K562 (cell line): ENCODE measurements around the gene GLMN. TPM values are rescaled to one million over a fixed set of nuclear protein-coding genes. Genes with fewer than 3 reads are reported as not detected.

ENCODE experiments used
- ATAC-seq: fragments of 200-7000 bp; cut with Tn5 transposase; 3 replicates; pipeline ENCODE4 v1.9.1; 2020; ENCODE audit warnings: moderate library complexity
- BruUV-seq: library from RNA; stranded (reverse); fragments of 400-500 nt; replicated peaks from 2 replicates; lab custom pipeline; 2021; lab: Mats Ljungman, UMichigan
- CTCF ChIA-PET: fragments of 300-600 bp; formaldehyde crosslinking; extraction: SDS; loops from one replicate; lab custom pipeline; 2021; ENCODE audit warnings: low intra/inter-chr PET ratio; lab: Yijun Ruan, JAX
- POLR2A ChIA-PET: fragments of 300-600, 350-650 bp; sonication (Branson Sonifier 250); formaldehyde crosslinking; extraction: SDS; loops from one replicate; lab custom pipeline; 2021; ENCODE audit warnings: antibody characterized with exemption, inconsistent platforms; lab: Yijun Ruan, JAX
- DNase-seq, 4 experiments: peaks; one replicate each; pipeline versions ENCODE4 v3.0.0 to v3.0.0-alpha.2; 2011 to 2018; ENCODE audit warnings: low spot score in 3 of 4, mixed read lengths in 3 of 4; ENCODE audit errors: extremely low read depth in 1 of 4
- FAIRE-seq: peaks from 2 replicates; lab custom pipeline; 2011; peaks lifted over from hg19 to GRCh38; lab: Jason Lieb, UNC
- H2AFZ ChIP-seq: 2 replicates; pipeline ENCODE4 v1.6.0; 2011; ENCODE audit warnings: low read depth, low read length, control low read depth, inconsistent platforms
- H3K27ac ChIP-seq: fragments of 200-600 bp; 3 replicates; pipeline ENCODE4 v1.8.0; 2011; ENCODE audit warnings: low read depth, mild to moderate bottlenecking, control low read depth, inconsistent platforms, low read length, moderate library complexity, mixed read lengths; ENCODE audit errors: extremely low read depth
- H3K27me3 ChIP-seq, 2 experiments: fragments of 300-600 bp in 1 of 2; 2 replicates in 1 of 2; 3 replicates in 1 of 2; pipeline versions ENCODE4 v1.6.0 to v1.8.0; 2011; ENCODE audit warnings: inconsistent platforms in 2 of 2, low read length in 2 of 2, mild to moderate bottlenecking in 1 of 2, mixed read lengths in 1 of 2, moderate library complexity in 1 of 2; ENCODE audit not compliant: control insufficient read depth in 2 of 2, insufficient read depth in 2 of 2
- H3K36me3 ChIP-seq: fragments of 300-600 bp; 3 replicates; pipeline ENCODE4 v1.8.0; 2011; ENCODE audit warnings: mild to moderate bottlenecking, low read length, inconsistent platforms; ENCODE audit not compliant: control insufficient read depth, insufficient read depth
- H3K4me1 ChIP-seq, 2 experiments: fragments of 200-600 bp in 1 of 2; replicated peaks in 1 of 2; 2 replicates in 1 of 2; 3 replicates in 1 of 2; pipeline versions ENCODE4 v1.5.1 to v1.8.0; 2011; ENCODE audit warnings: inconsistent platforms in 2 of 2, low read length in 2 of 2, mild to moderate bottlenecking in 1 of 2, mixed read lengths in 1 of 2, moderate library complexity in 1 of 2; ENCODE audit not compliant: control insufficient read depth in 2 of 2, insufficient read depth in 2 of 2
- H3K4me2 ChIP-seq: 2 replicates; pipeline ENCODE4 v1.6.1; 2011; ENCODE audit warnings: low read length, control low read depth, inconsistent platforms, mixed read lengths; ENCODE audit not compliant: insufficient read depth
- H3K4me3 ChIP-seq: fragments of 200-600 bp; sonication (generic), shearing (Covaris generic); 2 replicates; pipeline ENCODE4 v1.5.1; 2016; ENCODE audit warnings: control low read depth, inconsistent platforms
- H3K79me2 ChIP-seq: fragments of 200-600 bp; 3 replicates; pipeline ENCODE4 v1.8.0; 2011; ENCODE audit warnings: low read length, inconsistent platforms; ENCODE audit not compliant: control insufficient read depth, insufficient read depth
- H3K9ac ChIP-seq, 2 experiments: 2 replicates each; pipeline versions ENCODE4 v1.6.0 to v1.6.1; 2011; ENCODE audit warnings: low read depth in 2 of 2, low read length in 2 of 2, control low read depth in 1 of 2, inconsistent platforms in 1 of 2, mild to moderate bottlenecking in 1 of 2, mixed read lengths in 1 of 2; ENCODE audit not compliant: insufficient read depth in 1 of 2
- H3K9me1 ChIP-seq: one replicate; pipeline ENCODE4 v1.6.0; 2011; ENCODE audit warnings: inconsistent platforms, mild to moderate bottlenecking, low read length, moderate library complexity; ENCODE audit not compliant: control insufficient read depth, insufficient read depth
- H3K9me3 ChIP-seq: replicated peaks from 2 replicates; pipeline ENCODE4 v1.5.1; 2011; ENCODE audit warnings: low read depth, low read length, inconsistent platforms; ENCODE audit not compliant: control insufficient read depth, insufficient read depth
- H4K20me1 ChIP-seq: replicated peaks from 2 replicates; pipeline ENCODE4 v1.6.1; 2011; ENCODE audit warnings: low read length, inconsistent platforms, mixed read lengths; ENCODE audit not compliant: control insufficient read depth, insufficient read depth
- GABPA ChIP-seq: fragments of 200-800 bp; sonication (Bioruptor generic); conservative IDR thresholded peaks from 2 replicates; pipeline ENCODE4 v1.6.1; 2016; ENCODE audit warnings: low read depth, missing genetic modification characterization, missing compliant biosample characterization
- KLF16 ChIP-seq: IDR thresholded peaks from 2 replicates; pipeline ENCODE4 v1.6.1; 2016; ENCODE audit warnings: antibody characterized with exemption
- NFXL1 ChIP-seq: fragments of 450-650 bp; formaldehyde crosslinking; IDR thresholded peaks from 2 replicates; pipeline ENCODE4 v1.4.0; 2021; ENCODE audit warnings: mild to moderate bottlenecking
- STAG1 ChIP-seq: sonication (generic); formaldehyde crosslinking; IDR thresholded peaks from 2 replicates; pipeline ENCODE4 v1.5.0; 2020; ENCODE audit warnings: missing genetic modification reagents, borderline replicate concordance
- THRAP3 ChIP-seq: fragments of 450-650 bp; IDR thresholded peaks from 2 replicates; pipeline ENCODE4 v1.6.1; 2016; ENCODE audit warnings: mild to moderate bottlenecking, inconsistent platforms, borderline replicate concordance
- ZKSCAN3 ChIP-seq: fragments of 250-450 bp; sonication (Bioruptor Pico); IDR thresholded peaks from 2 replicates; pipeline ENCODE4 v1.4.0; 2020
- ZNF165 ChIP-seq: fragments of 250-450 bp; sonication (Bioruptor Pico); IDR thresholded peaks from 2 replicates; pipeline ENCODE4 v1.4.0; 2020; ENCODE audit warnings: borderline replicate concordance
- ZNF175 ChIP-seq: fragments of 200-800 bp; sonication (Bioruptor generic); IDR thresholded peaks from 2 replicates; pipeline ENCODE4 v1.6.1; 2016; ENCODE audit warnings: low read depth, mild to moderate bottlenecking, missing genetic modification characterization, missing compliant biosample characterization
- ZNF589 ChIP-seq: fragments of 200-800 bp; sonication (Bioruptor generic); IDR thresholded peaks from 2 replicates; pipeline ENCODE4 v1.6.1; 2016; ENCODE audit warnings: low read depth, missing genetic modification characterization, missing compliant biosample characterization
- WGBS: fragments of 100-300 bp; shearing (Covaris generic); methylation state at CpG from one replicate; pipeline ENCODE4 v1.1.6; 2016; ENCODE audit warnings: low coverage, mixed read lengths; ENCODE audit not compliant: insufficient coverage; ENCODE audit errors: missing lambda C conversion rate; 5-methylcytosine and 5-hydroxymethylcytosine counted together
- in situ Hi-C: fragments of 300-500 bp; cut with MboI; formaldehyde crosslinking; loops from 4 replicates; pipeline ENCODE4 v1.15.0; 2018; ENCODE audit warnings: inconsistent platforms, mixed read lengths
- intact Hi-C: fragments of 100-400 bp; cut with micrococcal nuclease; formaldehyde crosslinking; loops from 2 replicates; pipeline ENCODE4 v1.14.2; 2022
- polyA plus RNA-seq, 8 experiments: library from polyadenylated mRNA; depleted of rRNA in 4 of 8; stranded (reverse) in 5 of 8; unstranded in 3 of 8; fragments of >200 nt; fragmentation: Nextera tagmentation in 2 of 8; fragmentation: Illumina TruSeq in 1 of 8; extraction: Ambion mirVana in 2 of 8; extraction: Trizol in 1 of 8; gene quantifications; 2 replicates each; pipeline versions ENCODE4 v1.2.1 to v1.2.3, GENCODE V29; 2011 to 2014; ENCODE audit warnings: inconsistent platforms in 1 of 8, missing spikeins in 1 of 8
- total RNA-seq, 7 experiments: library from RNA; depleted of rRNA in 6 of 7; stranded (reverse); fragments of >200 nt in 6 of 7; fragmentation: Illumina TruSeq in 2 of 7; extraction: Trizol in 2 of 7; gene quantifications; 2 replicates each; pipeline versions ENCODE4 v1.2.1 to v1.2.3, GENCODE V29; 2011 to 2021; ENCODE audit warnings: low replicate concordance in 1 of 7
- TF ChIP-seq, protein P1 (sequence below): sonication (generic); formaldehyde crosslinking; IDR thresholded peaks from 2 replicates; pipeline ENCODE4 v1.8.0; 2022; ENCODE audit warnings: mild to moderate bottlenecking, missing genetic modification reagents
- TF ChIP-seq, protein P2 (sequence below): fragments of 250-450 bp; sonication (Bioruptor Pico); IDR thresholded peaks from 2 replicates; pipeline ENCODE4 v1.4.0; 2020; ENCODE audit warnings: borderline replicate concordance
- TF ChIP-seq, protein P3 (sequence below): fragments of 250-450 bp; sonication (Bioruptor Pico); IDR thresholded peaks from 2 replicates; pipeline ENCODE4 v1.5.0; 2021; ENCODE audit warnings: mild to moderate bottlenecking, moderate library complexity
- TF ChIP-seq, protein P4 (sequence below): fragments of 250-450 bp; sonication (Bioruptor Pico); IDR thresholded peaks from 2 replicates; pipeline ENCODE4 v1.4.0; 2020; ENCODE audit warnings: mild to moderate bottlenecking, moderate library complexity

The GLMN gene
- total and polyA plus RNA-seq, 9 of the 15 experiments (the other 6 are each of a cell fraction or from before 2014, with no cell fraction given) = 13.0 to 24.8 (median 19.0) TPM

DNA sequence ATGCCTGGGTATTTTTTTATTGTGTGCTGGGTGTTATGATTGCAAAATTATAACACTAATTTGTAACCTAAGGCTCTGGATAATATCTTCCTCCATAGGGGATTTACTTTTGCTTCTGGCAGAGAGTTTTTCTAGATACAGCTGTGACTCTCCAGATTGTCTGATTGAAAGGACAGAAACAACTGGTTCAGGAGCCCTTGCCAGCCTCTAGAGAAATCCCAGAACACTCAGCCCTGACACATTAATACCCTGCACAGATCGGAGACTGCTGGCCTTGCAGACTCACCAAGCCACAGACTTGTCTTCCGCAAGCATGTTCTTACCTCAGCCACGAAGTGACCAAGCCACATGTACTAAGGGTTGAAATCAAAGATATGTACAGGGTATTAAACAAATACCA lies 70.4 kb downstream of the GLMN start:
- no peaks in the 10 kb centered on the region for H4K20me1 ChIP-seq
- H3K36me3 ChIP-seq = no peaks in the 10 kb centered on the region
- no peaks in the 10 kb centered on the region for H3K9me3 ChIP-seq
- ChIA-PET CTCF (no interaction called here), POLR2A (interaction anchor here (0.6 kb wide), 1 partner anchor 178 kb away, joined by 3 read pairs; no protein-coding TSS in a partner anchor)
- peaks cover 11 to 14% of the 10 kb centered on the region in 2 experiments for H3K27me3 ChIP-seq
- in situ Hi-C loops = no loop called here
- no TSS peak for BruUV-seq
- ATAC-seq (no peak), FAIRE-seq (no peak), DNase-seq (no peak)
- H3K79me2 ChIP-seq = no peaks in the 10 kb centered on the region
- no peak overlapping the region for H2AFZ ChIP-seq
- no peak overlapping the region for H3K4me2 ChIP-seq
- H3K4me1 ChIP-seq = no peaks in the 10 kb centered on the region
- H3K4me3 ChIP-seq = no peak overlapping the region
- H3K9ac ChIP-seq = no peak overlapping the region
- 22% methylated on average over 3 of the region's 3 CpGs for WGBS
- no peaks in the 10 kb centered on the region for H3K9me1 ChIP-seq
- intact Hi-C loops = no loop called here
- no peak overlapping the region for H3K27ac ChIP-seq
- TF ChIP-seq STAG1 = no peak
- TF ChIP-seq ZNF175 = no peak
- no peak for TF ChIP-seq NFXL1
- TF ChIP-seq, protein P1, sequence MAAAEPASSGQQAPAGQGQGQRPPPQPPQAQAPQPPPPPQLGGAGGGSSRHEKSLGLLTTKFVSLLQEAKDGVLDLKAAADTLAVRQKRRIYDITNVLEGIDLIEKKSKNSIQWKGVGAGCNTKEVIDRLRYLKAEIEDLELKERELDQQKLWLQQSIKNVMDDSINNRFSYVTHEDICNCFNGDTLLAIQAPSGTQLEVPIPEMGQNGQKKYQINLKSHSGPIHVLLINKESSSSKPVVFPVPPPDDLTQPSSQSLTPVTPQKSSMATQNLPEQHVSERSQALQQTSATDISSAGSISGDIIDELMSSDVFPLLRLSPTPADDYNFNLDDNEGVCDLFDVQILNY (CRISPR knock-in tag) = no peak
- TF ChIP-seq THRAP3 = no peak
- TF ChIP-seq, protein P2, sequence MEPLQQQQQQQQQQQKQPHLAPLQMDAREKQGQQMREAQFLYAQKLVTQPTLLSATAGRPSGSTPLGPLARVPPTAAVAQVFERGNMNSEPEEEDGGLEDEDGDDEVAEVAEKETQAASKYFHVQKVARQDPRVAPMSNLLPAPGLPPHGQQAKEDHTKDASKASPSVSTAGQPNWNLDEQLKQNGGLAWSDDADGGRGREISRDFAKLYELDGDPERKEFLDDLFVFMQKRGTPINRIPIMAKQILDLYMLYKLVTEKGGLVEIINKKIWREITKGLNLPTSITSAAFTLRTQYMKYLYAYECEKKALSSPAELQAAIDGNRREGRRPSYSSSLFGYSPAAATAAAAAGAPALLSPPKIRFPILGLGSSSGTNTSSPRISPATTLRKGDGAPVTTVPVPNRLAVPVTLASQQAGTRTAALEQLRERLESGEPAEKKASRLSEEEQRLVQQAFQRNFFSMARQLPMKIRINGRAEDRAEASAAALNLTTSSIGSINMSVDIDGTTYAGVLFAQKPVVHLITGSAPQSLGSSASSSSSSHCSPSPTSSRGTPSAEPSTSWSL (CRISPR knock-in tag) = no peak
- no peak for TF ChIP-seq ZKSCAN3 (CRISPR knock-in tag)
- TF ChIP-seq, protein P3, sequence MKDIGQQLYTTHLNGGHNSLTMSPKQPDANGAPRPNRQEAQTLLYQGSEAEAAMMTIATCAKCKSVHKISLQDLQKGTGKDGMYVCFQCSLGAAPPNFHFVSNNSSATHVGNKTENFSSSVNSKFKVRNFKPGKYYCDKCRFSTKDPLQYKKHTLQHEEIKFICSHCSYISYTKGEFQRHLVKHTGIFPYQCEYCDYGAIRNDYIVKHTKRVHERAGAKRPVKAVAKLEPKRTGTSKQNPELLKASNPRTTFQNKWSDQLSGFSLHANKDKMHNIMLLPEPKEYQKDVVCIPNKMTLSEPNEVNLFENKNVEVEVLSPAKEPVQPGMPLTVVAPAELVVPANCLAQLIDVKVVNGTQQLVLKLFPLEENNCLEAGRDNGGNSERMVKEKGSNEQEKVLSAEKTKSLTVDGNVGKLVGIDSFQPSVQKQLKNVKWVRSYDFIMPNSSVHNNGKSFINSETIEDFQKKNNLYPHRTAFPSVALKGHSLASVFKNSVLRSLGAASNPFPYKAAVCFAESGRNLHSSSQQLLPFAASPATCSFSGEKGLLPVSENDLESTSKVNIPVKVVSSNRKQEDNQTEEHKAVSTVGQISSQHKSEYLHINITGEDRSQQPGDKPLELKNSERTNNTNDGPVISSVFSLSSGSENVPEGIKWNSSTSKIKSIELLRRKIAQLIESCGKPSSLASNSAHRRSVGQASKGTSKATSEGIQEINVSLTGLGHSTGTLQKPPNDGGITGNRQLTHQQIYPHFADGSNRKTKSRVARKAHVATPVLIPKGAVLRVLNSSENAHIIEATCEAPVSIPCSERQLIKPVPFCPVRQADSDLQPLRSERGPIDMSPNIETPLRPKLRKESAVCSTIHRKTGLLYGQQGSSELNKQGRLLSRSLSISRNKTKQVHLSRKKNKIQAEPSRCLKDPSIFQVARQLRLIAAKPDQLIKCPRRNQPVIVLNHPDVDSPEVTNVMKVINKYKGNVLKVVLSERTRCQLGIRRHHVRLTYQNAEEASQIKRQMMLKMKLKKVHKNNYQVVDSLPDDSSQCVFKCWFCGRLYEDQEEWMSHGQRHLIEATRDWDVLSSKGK (CRISPR knock-in tag) = no peak
- TF ChIP-seq ZNF165 (CRISPR knock-in tag) = no peak
- TF ChIP-seq GABPA = no peak
- no peak for TF ChIP-seq ZNF589 (CRISPR knock-in tag)
- TF ChIP-seq, protein P4, sequence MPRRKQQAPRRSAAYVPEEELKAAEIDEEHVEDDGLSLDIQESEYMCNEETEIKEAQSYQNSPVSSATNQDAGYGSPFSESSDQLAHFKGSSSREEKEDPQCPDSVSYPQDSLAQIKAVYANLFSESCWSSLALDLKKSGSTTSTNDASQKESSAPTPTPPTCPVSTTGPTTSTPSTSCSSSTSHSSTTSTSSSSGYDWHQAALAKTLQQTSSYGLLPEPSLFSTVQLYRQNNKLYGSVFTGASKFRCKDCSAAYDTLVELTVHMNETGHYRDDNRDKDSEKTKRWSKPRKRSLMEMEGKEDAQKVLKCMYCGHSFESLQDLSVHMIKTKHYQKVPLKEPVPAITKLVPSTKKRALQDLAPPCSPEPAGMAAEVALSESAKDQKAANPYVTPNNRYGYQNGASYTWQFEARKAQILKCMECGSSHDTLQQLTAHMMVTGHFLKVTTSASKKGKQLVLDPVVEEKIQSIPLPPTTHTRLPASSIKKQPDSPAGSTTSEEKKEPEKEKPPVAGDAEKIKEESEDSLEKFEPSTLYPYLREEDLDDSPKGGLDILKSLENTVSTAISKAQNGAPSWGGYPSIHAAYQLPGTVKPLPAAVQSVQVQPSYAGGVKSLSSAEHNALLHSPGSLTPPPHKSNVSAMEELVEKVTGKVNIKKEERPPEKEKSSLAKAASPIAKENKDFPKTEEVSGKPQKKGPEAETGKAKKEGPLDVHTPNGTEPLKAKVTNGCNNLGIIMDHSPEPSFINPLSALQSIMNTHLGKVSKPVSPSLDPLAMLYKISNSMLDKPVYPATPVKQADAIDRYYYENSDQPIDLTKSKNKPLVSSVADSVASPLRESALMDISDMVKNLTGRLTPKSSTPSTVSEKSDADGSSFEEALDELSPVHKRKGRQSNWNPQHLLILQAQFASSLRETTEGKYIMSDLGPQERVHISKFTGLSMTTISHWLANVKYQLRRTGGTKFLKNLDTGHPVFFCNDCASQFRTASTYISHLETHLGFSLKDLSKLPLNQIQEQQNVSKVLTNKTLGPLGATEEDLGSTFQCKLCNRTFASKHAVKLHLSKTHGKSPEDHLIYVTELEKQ (CRISPR knock-in tag) = no peak
- TF ChIP-seq KLF16 = no peak
